Activated T-helper 1 cell treated with Interleukin-2 at 50 U/mL for 16 hours (primary cell): ENCODE data around the gene DEFB132.

ENCODE experiments used
- DNase-seq: peaks from one replicate; pipeline ENCODE4 v3.0.0-alpha.2; 2020; ENCODE audit warnings: low read depth

Gene DEFB132

DNA sequence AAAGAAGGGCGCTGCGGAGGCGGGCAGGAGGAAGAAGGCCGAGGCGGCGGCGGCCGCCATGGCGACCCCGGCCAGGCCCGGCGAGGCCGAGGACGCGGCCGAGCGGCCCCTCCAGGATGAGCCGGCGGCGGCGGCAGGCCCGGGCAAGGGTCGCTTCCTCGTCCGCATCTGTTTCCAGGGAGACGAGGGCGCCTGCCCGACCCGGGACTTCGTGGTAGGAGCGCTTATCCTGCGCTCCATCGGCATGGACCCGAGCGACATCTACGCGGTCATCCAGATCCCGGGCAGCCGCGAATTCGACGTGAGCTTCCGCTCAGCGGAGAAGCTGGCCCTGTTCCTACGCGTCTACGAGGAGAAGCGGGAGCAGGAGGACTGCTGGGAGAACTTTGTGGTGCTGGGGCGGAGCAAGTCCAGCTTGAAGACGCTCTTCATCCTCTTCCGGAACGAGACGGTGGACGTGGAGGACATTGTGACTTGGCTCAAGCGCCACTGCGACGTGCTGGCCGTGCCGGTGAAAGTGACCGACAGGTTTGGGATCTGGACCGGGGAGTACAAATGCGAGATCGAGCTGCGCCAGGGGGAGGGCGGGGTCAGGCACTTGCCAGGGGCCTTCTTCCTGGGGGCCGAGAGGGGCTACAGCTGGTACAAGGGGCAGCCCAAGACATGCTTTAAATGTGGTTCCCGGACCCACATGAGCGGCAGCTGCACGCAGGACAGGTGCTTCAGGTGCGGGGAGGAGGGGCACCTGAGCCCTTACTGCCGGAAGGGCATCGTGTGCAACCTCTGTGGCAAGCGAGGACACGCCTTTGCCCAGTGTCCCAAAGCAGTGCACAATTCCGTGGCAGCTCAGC, 40.6 kb downstream of the DEFB132 start:
- DNase-seq: peak; percentile 22

GRCh38 chr20:298776-299391, 41.4 kb downstream of the DEFB132 start:
- DNase-seq: no peak

GRCh38 chr20:300345-300990, 42.9 kb downstream of the DEFB132 start:
- no peak for DNase-seq

- no peak for DNase-seq
Observed at GRCh38 chr20:301886-302848, 44.6 kb downstream of the DEFB132 start.

- DNase-seq: no peak
Observed at GRCh38 chr20:305745-306144, 48.2 kb downstream of the DEFB132 start.

DNA sequence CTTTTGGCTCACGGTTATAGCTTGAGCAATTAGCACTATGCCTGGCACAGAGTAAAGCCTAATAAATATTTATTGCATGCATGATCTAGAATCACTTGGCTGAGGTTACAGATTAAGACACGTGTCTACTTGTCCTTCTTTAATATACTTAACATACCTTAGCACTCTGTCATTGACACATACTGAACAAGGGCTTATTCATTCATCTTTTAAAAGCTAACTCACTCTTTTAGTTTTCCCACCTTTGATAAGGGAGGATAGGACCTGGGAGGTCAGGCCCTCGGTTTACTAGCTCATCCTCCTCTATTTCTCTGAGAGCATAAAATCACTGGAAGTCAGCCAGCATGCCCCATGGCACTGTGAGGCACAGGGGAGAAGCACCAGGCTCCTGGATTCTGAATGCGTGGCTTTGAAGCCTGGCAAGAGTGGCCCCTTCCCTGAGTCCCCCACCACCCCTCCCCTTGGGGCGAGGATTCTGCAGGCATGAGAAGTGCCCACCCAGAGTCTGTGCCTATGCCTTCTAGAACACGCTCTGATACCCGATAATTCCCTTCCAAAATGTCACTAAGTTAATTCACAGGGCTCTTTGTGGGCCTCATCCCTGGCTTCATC, 51.0 kb downstream of the DEFB132 start:
- DNase-seq: no peak

DNA sequence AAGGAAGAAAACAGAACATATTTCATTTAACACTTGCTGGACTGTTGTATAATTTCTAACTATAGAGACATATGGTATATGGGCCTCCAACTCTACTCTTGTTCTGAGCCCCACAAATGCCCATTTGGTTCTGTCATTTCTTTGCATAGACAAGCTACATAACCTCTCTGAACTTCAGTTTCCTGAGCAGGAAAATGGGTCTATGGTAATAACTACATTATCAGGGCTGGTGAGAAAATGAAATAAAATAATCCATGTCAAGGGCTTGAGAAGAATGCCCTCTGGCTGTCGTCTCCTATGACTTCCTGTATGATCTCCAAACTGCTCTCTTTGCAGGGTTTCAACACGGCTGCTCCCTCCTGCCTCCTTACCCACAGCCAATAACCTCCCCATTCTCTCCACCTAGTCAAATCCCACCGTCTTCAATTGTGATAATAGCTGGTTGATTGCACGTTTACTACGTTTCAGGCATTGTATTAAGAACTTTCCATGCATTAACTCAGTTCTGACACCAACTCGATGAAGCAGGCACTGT, 51.8 kb downstream of the DEFB132 start:
- DNase-seq: no peak

DNA sequence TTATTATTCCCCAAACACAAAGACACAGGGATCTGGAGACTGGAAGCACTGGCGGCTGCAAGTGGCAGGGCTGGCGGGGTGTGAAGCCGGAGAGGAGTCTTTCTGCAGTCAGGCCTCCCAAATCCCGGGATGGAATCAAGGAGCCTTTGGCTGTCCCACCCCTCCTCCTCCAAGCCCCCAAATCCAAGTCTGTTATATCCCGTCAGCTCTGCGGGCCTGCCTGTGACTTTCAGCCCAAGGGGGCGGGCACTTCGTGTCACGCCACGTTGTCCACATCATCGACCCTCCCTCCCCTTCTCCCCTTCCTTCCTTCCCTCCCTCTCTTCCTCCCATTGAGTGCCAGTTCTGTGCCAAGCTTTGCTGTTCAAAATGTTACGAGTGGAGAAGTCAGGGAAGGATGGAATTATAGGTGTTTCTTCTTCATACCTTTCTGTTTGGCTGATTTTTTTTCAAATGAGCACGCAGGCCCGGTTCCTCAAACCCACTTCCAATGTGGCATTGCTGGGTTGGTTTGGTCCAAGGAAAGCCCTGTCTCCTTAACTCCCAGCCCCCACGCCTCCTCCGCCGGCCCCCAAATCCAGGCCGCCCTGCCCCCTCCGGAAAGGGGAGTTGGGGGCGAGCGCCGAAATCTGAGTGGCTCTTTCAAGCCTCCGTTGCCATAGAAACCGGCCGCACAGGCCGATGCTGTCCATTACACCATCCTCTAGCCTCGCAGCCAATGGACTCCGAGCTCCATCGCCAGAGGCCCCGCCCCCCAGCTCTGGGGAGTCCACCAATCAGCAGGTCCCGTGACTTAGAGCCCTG, 52.5 kb downstream of the DEFB132 start:
- DNase-seq: peak; percentile 44

DNA sequence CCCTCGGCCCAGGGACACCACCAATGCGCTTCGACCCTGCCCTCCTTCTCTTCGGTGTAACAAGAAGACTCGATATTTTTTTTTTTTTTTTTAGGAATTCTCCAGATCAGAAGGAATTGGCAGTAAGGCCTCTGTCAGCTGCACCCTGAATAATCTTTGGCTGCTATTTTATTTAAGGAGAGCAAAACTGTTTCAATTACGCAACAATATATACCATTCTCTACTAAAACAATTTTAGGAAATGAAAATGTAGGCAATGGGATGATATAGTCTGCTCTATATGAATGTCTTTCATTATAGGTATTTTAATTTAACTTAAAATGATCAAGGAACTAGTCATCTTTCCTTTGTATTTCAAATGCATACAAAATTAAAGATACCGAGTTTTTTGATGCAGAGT, 53.1 kb downstream of the DEFB132 start:
- DNase-seq: no peak
